ENCODE results near the gene TPRN. TPM values are rescaled to one million over a fixed set of nuclear protein-coding genes. Genes with fewer than 3 reads are reported as not detected.

The TPRN gene
- total RNA-seq, 4 donors from 2014 or later, result 0.29 to 17.1 (median 5.5) TPM

GRCh38 chr9:137148242-137148641 is 52.3 kb downstream of the TPRN start:
- intact Hi-C loops (cut with DNase I; ENCODE audit: low total_unique reads), result no loop called here
- H3K27me3 ChIP-seq, result peaks cover 0 to 7% of the 10 kb centered on the region in 2 donors
- no peak for DNase-seq

GRCh38 chr9:137147793-137148160 is 52.8 kb downstream of the TPRN start:
- no peaks in the 10 kb centered on the region for H3K9me3 ChIP-seq

More at GRCh38 chr9:137148242-137148641, 52.3 kb downstream of the TPRN start:
- H3K9me3 ChIP-seq, result no peaks in the 10 kb centered on the region
- no peak overlapping the region for H3K27ac ChIP-seq
- TF ChIP-seq CTCF (IDR thresholded peaks at IDR 0.05) (no peak), POLR2A (IDR thresholded peaks at IDR 0.05) (no peak)
- no peak overlapping the region for H3K4me3 ChIP-seq
- H3K36me3 ChIP-seq, result no peaks in the 10 kb centered on the region
- no peaks in the 10 kb centered on the region for H3K4me1 ChIP-seq

GRCh38 chr9:137147091-137147792 is 53.3 kb downstream of the TPRN start:
- intact Hi-C loops (cut with DNase I; ENCODE audit: low total_unique reads), result no loop called here
- H3K4me3 ChIP-seq, result no peak overlapping the region
- TF ChIP-seq CTCF (IDR thresholded peaks at IDR 0.05) (no peak), POLR2A (IDR thresholded peaks at IDR 0.05) (no peak)
- H3K36me3 ChIP-seq, result no peaks in the 10 kb centered on the region
- H3K9me3 ChIP-seq, result no peaks in the 10 kb centered on the region
- no peak overlapping the region for H3K27ac ChIP-seq
- peaks cover 0 to 7% of the 10 kb centered on the region in 2 donors for H3K27me3 ChIP-seq
- DNase-seq, result no peak
- no peaks in the 10 kb centered on the region for H3K4me1 ChIP-seq

More at GRCh38 chr9:137147793-137148160, 52.8 kb downstream of the TPRN start:
- no peak overlapping the region for H3K27ac ChIP-seq
- H3K36me3 ChIP-seq, result no peaks in the 10 kb centered on the region
- intact Hi-C loops (cut with DNase I; ENCODE audit: low total_unique reads), result no loop called here
- peaks cover 0 to 7% of the 10 kb centered on the region in 2 donors for H3K27me3 ChIP-seq
- TF ChIP-seq POLR2A (IDR thresholded peaks at IDR 0.05), result no peak
- no peak for TF ChIP-seq CTCF (IDR thresholded peaks at IDR 0.05)
- no peak overlapping the region for H3K4me3 ChIP-seq
- no peak for DNase-seq
- H3K4me1 ChIP-seq, result no peaks in the 10 kb centered on the region

GRCh38 chr9:137146527-137146918 is 54.0 kb downstream of the TPRN start:
- TF ChIP-seq CTCF (IDR thresholded peaks at IDR 0.05), result no peak
- no peak for TF ChIP-seq POLR2A (IDR thresholded peaks at IDR 0.05)
- intact Hi-C loops (cut with DNase I; ENCODE audit: low total_unique reads), result no loop called here
- H3K4me1 ChIP-seq, result no peaks in the 10 kb centered on the region
- H3K4me3 ChIP-seq, result no peak overlapping the region
- no peak for DNase-seq
- no peaks in the 10 kb centered on the region for H3K36me3 ChIP-seq
- no peaks in the 10 kb centered on the region for H3K9me3 ChIP-seq
- peaks cover 0 to 7% of the 10 kb centered on the region in 2 donors for H3K27me3 ChIP-seq
- no peak overlapping the region for H3K27ac ChIP-seq

GRCh38 chr9:137145731-137146526 is 54.6 kb downstream of the TPRN start:
- Histone ChIP-seq H3K4me1 (no peaks in the 10 kb centered on the region), H3K27me3 (peaks cover 0 to 9% of the 10 kb centered on the region in 2 donors), H3K36me3 (no peaks in the 10 kb centered on the region), H3K9me3 (no peaks in the 10 kb centered on the region), H3K4me3 (no peak overlapping the region), H3K27ac (no peak overlapping the region)
- intact Hi-C loops (cut with DNase I; ENCODE audit: low total_unique reads), result no loop called here
- TF ChIP-seq POLR2A (IDR thresholded peaks at IDR 0.05) (no peak), CTCF (IDR thresholded peaks at IDR 0.05) (no peak)
- DNase-seq, result no peak
